Activated naive CD8-positive, alpha-beta T cell treated with anti-CD3 and anti-CD28 coated beads for 36 hours (primary cell): Measurements from ENCODE around the gene RMDN3. TPM values are rescaled to one million over a fixed set of nuclear protein-coding genes. Genes with fewer than 3 reads are reported as not detected.

Experiments
- DNase-seq: peaks from one replicate; pipeline ENCODE4 v3.0.0; 2021
- H3K27ac Mint-ChIP-seq: one replicate; pipeline ENCODE4 v1.8.0; 2022; ENCODE audit warnings: mild to moderate bottlenecking, moderate library complexity, mixed read lengths
- H3K27me3 Mint-ChIP-seq: one replicate; pipeline ENCODE4 v1.8.0; 2022; ENCODE audit warnings: mild to moderate bottlenecking, mixed read lengths
- H3K36me3 Mint-ChIP-seq: one replicate; pipeline ENCODE4 v1.8.0; 2021; ENCODE audit warnings: mild to moderate bottlenecking, mixed read lengths
- H3K4me1 Mint-ChIP-seq: one replicate; pipeline ENCODE4 v1.8.0; 2021; ENCODE audit warnings: mixed read lengths
- H3K4me3 Mint-ChIP-seq: one replicate; pipeline ENCODE4 v1.8.0; 2022; ENCODE audit warnings: mild to moderate bottlenecking, moderate library complexity, mixed read lengths
- H3K9me3 Mint-ChIP-seq: one replicate; pipeline ENCODE4 v1.8.0; 2022; ENCODE audit warnings: mixed read lengths
- total RNA-seq, 2 experiments: library from RNA; stranded (reverse); gene quantifications; one replicate each; pipeline ENCODE4 v1.2.3, GENCODE V29; 2021

RMDN3 gene
- total RNA-seq, 2 experiments from 2014 or later, result 32.0 to 32.4 TPM

- Mint-ChIP-seq H3K4me3 (no peak overlapping the region), H3K27ac (peak overlapping the region; percentile 45), H3K27me3 (no peaks in the 10 kb centered on the region), H3K36me3 (peaks cover 22% of the 10 kb centered on the region), H3K9me3 (no peaks in the 10 kb centered on the region), H3K4me1 (peaks cover 27% of the 10 kb centered on the region)
- DNase-seq, result no peak
These were observed 8.1 kb downstream of the RMDN3 start for GRCh38 chr15:40746916-40747418.

DNA sequence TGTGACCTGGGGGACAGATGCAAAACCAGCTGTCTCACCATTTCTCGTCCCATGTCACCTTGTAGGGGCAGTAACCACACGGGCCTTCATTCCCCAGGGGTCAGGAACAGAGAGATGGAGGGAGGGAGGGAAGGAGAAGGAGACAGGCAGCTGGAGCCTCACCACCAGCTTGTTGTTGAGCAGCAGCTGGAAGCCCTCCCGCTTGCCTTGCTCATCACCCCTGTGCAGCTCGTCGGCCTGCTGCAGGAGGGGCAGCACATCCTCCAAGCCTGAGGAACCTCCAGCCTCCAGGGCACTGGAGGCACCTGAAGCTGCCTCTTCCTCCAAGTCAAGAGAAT lies 10.3 kb downstream of the RMDN3 start:
- peaks cover 25% of the 10 kb centered on the region for H3K4me1 Mint-ChIP-seq
- H3K36me3 Mint-ChIP-seq, result peaks cover 17% of the 10 kb centered on the region
- H3K4me3 Mint-ChIP-seq, result no peak overlapping the region
- H3K27me3 Mint-ChIP-seq, result no peaks in the 10 kb centered on the region
- no peak for DNase-seq
- no peaks in the 10 kb centered on the region for H3K9me3 Mint-ChIP-seq
- no peak overlapping the region for H3K27ac Mint-ChIP-seq

DNA sequence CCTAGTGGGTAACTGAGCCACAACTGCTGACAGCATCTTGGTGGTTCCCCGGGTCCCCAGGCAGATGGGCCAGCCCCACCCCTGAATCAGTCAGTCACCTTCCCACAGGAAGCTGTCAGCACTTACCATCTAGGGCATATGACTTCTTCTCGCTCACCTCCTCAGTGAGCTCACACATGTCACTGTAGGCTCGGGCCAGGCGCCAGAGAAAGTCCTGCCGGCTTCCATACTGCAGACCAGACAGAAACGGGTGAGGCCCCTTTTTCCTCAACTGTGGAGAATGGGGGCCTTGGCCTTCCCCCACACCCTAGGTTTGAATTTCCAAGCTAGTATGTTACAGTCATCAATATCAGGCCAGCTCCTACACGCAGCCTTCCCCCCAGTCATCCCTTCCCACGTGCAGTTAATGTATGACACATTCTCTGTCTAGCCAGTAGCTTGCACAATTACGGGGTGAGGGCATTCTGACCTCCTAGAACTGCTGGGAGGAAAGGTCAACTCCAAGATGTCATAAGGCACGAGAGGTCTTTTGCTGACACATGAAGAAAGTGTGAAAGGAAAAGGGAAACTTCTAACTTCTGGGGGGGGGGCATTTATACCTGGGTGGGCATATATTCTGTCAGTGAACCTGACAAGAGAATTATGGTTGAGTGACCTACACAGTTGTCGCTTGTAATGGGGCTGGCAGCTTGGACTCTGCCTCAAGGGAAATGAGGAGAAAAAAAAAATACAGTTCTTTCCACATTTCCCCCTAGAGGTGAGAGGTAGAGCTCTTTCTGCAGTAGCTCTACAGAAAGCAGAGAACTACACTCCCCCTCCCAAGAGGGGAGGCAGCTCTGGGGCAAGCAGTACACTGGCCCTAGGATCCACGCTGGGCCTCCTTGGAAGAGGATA lies 10.9 kb downstream of the RMDN3 start:
- DNase-seq, result peak; percentile 57
- H3K36me3 Mint-ChIP-seq, result peaks cover 17% of the 10 kb centered on the region
- peak overlapping the region; percentile 34 for H3K4me3 Mint-ChIP-seq
- no peaks in the 10 kb centered on the region for H3K9me3 Mint-ChIP-seq
- peak overlapping the region; percentile 87 for H3K27ac Mint-ChIP-seq
- H3K4me1 Mint-ChIP-seq, result peaks cover 25% of the 10 kb centered on the region
- H3K27me3 Mint-ChIP-seq, result no peaks in the 10 kb centered on the region

GRCh38 chr15:40743485-40743901 lies 11.6 kb downstream of the RMDN3 start:
- peaks cover 25% of the 10 kb centered on the region for H3K4me1 Mint-ChIP-seq
- DNase-seq, result no peak
- H3K27me3 Mint-ChIP-seq, result no peaks in the 10 kb centered on the region
- no peak overlapping the region for H3K4me3 Mint-ChIP-seq
- H3K36me3 Mint-ChIP-seq, result peaks cover 18% of the 10 kb centered on the region
- H3K9me3 Mint-ChIP-seq, result no peaks in the 10 kb centered on the region
- peak overlapping the region; percentile 87 for H3K27ac Mint-ChIP-seq

- DNase-seq, result no peak
- no peak overlapping the region for H3K4me3 Mint-ChIP-seq
- peaks cover 19% of the 10 kb centered on the region for H3K36me3 Mint-ChIP-seq
- H3K9me3 Mint-ChIP-seq, result no peaks in the 10 kb centered on the region
- H3K27ac Mint-ChIP-seq, result peak overlapping the region; percentile 2
- H3K27me3 Mint-ChIP-seq, result no peaks in the 10 kb centered on the region
- H3K4me1 Mint-ChIP-seq, result peaks cover 17% of the 10 kb centered on the region
These were observed 15.2 kb downstream of the RMDN3 start for GRCh38 chr15:40739854-40740253.

DNA sequence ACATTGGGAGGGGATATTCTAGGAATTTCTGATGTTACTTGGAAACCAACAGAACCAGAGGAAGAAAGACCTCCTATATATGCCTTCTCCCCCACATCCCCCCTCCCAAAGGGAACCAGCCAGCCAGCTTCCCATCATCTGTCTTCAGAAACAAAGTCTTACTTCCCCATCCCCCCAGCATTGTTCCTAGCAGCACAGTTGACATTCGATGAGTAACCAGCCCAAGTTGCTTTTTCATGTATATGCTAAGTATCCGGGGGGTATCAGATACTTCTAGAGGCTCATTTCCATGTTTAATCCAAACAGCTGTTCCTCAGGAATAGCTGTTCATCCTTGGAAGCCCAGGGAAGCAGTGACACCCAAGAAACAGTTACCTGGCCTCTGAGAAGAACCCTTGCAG lies 16.0 kb downstream of the RMDN3 start:
- Mint-ChIP-seq H3K27ac (no peak overlapping the region), H3K4me3 (no peak overlapping the region), H3K4me1 (peaks cover 10% of the 10 kb centered on the region), H3K36me3 (peaks cover 14% of the 10 kb centered on the region), H3K9me3 (no peaks in the 10 kb centered on the region), H3K27me3 (no peaks in the 10 kb centered on the region)
- DNase-seq, result no peak

GRCh38 chr15:40737048-40737447 lies 18.0 kb downstream of the RMDN3 start:
- Mint-ChIP-seq H3K36me3 (peaks cover 14% of the 10 kb centered on the region), H3K27me3 (no peaks in the 10 kb centered on the region), H3K4me3 (no peak overlapping the region), H3K4me1 (no peaks in the 10 kb centered on the region), H3K27ac (no peak overlapping the region), H3K9me3 (no peaks in the 10 kb centered on the region)
- no peak for DNase-seq

DNA sequence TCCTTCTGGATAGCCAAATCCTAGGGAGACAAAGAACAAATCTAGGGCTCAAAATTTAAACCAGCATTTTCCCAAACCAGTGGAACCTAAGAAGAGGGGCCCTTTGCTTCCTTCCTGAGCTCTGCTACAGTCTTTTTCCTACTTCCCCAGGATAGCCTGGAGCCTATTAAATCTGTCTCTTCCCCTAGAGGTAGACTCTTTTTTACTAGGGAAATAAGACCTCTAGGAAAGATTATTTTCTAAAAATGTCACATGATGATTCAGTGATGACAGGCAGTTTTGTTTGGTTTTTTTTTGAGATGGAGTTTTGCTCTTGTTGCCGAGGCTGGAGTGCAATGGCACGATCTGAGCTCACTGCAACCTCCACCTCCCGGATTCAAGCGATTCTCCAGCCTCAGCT lies 18.5 kb downstream of the RMDN3 start:
- Mint-ChIP-seq H3K27me3 (no peaks in the 10 kb centered on the region), H3K4me1 (no peaks in the 10 kb centered on the region), H3K36me3 (peaks cover 18% of the 10 kb centered on the region), H3K9me3 (no peaks in the 10 kb centered on the region), H3K4me3 (no peak overlapping the region), H3K27ac (no peak overlapping the region)
- no peak for DNase-seq

- Mint-ChIP-seq H3K27me3 (no peaks in the 10 kb centered on the region), H3K27ac (no peak overlapping the region), H3K4me3 (no peak overlapping the region), H3K36me3 (peaks cover 37% of the 10 kb centered on the region), H3K4me1 (peaks cover 2% of the 10 kb centered on the region), H3K9me3 (no peaks in the 10 kb centered on the region)
- DNase-seq, result no peak
These were observed 24.0 kb downstream of the RMDN3 start for GRCh38 chr15:40731034-40731433.

DNA sequence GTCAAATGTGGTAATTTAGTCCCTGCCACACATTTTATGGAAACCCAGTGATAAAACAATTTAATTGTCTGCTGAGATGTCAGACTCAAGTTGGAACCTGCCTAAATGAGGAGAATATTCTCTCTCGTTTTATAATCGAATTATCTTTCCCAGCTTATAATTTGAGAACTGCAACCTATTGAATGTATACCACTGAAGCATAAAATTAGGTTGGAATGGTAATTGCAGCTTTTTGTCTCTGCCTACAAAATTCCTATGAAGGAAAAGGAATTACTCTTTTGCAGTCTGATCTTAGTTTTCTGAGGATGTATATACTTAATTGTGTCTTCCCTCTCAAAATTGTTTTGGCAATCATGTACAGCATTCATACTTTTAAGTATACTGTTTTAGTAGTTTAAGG lies 31.1 kb downstream of the RMDN3 start:
- H3K9me3 Mint-ChIP-seq, result no peaks in the 10 kb centered on the region
- no peak for DNase-seq
- no peaks in the 10 kb centered on the region for H3K27me3 Mint-ChIP-seq
- no peak overlapping the region for H3K27ac Mint-ChIP-seq
- peaks cover 21% of the 10 kb centered on the region for H3K4me1 Mint-ChIP-seq
- no peak overlapping the region for H3K4me3 Mint-ChIP-seq
- peaks cover 31% of the 10 kb centered on the region for H3K36me3 Mint-ChIP-seq

DNA sequence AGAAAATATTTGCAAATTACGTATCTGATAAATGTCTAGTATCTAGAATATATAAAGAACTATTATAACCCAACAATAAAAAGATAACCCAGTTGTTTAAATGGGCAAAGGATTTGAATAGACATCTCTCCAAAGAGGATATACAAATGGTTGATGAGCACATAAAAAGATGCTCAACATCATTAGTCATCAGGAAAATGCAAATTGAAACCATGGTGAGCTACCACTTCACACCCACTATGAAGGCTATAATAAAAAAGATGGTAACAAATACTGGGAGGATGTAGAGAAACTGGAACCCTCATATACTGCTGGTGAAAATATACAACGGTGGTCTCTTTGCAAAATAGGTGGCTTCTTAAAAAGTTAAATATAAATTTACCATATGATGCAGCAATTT lies 32.1 kb downstream of the RMDN3 start:
- no peak overlapping the region for H3K27ac Mint-ChIP-seq
- no peak for DNase-seq
- no peaks in the 10 kb centered on the region for H3K27me3 Mint-ChIP-seq
- H3K9me3 Mint-ChIP-seq, result no peaks in the 10 kb centered on the region
- peaks cover 25% of the 10 kb centered on the region for H3K36me3 Mint-ChIP-seq
- peaks cover 21% of the 10 kb centered on the region for H3K4me1 Mint-ChIP-seq
- H3K4me3 Mint-ChIP-seq, result no peak overlapping the region

GRCh38 chr15:40722354-40722753 lies 32.7 kb downstream of the RMDN3 start:
- Mint-ChIP-seq H3K27me3 (no peaks in the 10 kb centered on the region), H3K36me3 (peaks cover 26% of the 10 kb centered on the region), H3K9me3 (no peaks in the 10 kb centered on the region), H3K4me1 (peaks cover 21% of the 10 kb centered on the region), H3K4me3 (peak overlapping the region; percentile 11), H3K27ac (peak overlapping the region; percentile 57)
- DNase-seq, result no peak

GRCh38 chr15:40721701-40722100 lies 33.4 kb downstream of the RMDN3 start:
- DNase-seq, result no peak
- Mint-ChIP-seq H3K27ac (peak overlapping the region; percentile 57), H3K27me3 (no peaks in the 10 kb centered on the region), H3K4me1 (peaks cover 21% of the 10 kb centered on the region), H3K36me3 (peaks cover 23% of the 10 kb centered on the region), H3K4me3 (no peak overlapping the region), H3K9me3 (no peaks in the 10 kb centered on the region)

DNA sequence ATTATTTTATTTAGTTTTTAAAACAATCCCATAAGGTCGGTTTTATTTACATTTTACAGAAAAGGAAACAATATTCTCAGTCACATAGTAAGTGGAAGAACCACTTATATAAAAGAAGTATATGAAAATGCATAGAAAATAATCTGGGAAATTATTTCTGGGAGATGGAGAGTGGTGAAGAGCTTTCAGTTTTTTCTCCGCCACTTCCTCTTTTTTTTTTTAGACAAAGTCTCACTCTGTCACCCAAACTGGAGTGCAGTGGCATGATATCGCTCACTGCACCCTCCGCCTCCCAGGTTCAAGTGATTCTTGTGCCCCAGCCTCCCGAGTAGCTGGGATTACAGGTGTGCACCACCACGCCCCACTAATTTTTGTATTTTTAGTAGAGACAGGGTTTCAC lies 38.9 kb downstream of the RMDN3 start:
- Mint-ChIP-seq H3K36me3 (peaks cover 32% of the 10 kb centered on the region), H3K4me1 (no peaks in the 10 kb centered on the region), H3K9me3 (no peaks in the 10 kb centered on the region), H3K27me3 (no peaks in the 10 kb centered on the region), H3K4me3 (no peak overlapping the region), H3K27ac (no peak overlapping the region)
- DNase-seq, result no peak

- H3K4me3 Mint-ChIP-seq, result no peak overlapping the region
- no peaks in the 10 kb centered on the region for H3K4me1 Mint-ChIP-seq
- no peaks in the 10 kb centered on the region for H3K27me3 Mint-ChIP-seq
- H3K27ac Mint-ChIP-seq, result no peak overlapping the region
- H3K36me3 Mint-ChIP-seq, result peaks cover 41% of the 10 kb centered on the region
- H3K9me3 Mint-ChIP-seq, result no peaks in the 10 kb centered on the region
- no peak for DNase-seq
These were observed 40.9 kb downstream of the RMDN3 start for GRCh38 chr15:40714144-40714543.

DNA sequence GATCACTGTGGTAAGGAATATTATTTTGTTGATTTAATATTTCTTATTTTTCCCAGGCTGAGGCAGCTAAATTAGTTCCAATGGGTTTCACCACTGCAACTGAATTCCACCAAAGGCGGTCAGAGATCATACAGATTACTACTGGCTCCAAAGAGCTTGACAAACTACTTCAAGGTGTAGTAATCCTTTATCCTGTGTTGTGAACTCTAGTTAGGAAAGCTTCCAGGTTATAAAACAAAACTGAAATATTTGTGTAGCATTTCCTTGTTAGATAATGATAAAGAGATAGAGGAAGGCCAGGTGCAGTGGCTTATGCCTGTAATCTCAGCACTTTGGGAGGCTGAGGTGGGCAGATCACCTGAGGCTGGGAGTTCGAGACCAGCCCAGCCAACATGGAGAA lies 48.9 kb downstream of the RMDN3 start:
- H3K4me3 Mint-ChIP-seq, result no peak overlapping the region
- peaks cover 36% of the 10 kb centered on the region for H3K36me3 Mint-ChIP-seq
- no peak overlapping the region for H3K27ac Mint-ChIP-seq
- H3K27me3 Mint-ChIP-seq, result no peaks in the 10 kb centered on the region
- H3K4me1 Mint-ChIP-seq, result no peaks in the 10 kb centered on the region
- no peak for DNase-seq
- no peaks in the 10 kb centered on the region for H3K9me3 Mint-ChIP-seq
